Loucy (cell line): ENCODE data around the gene FARSA.
"Not testable (repeated sequence)": the region's sequence is repeated elsewhere in the genome, so short reads cannot be mapped to it uniquely, and the experiment has no call there.

Experiments used
- CTCF ChIP-seq: fragments of 200-600 bp; sonication (generic); conservative IDR thresholded peaks from 2 replicates; pipeline ENCODE4 v1.5.1; 2014; ENCODE audit warnings: mild to moderate bottlenecking, antibody characterized with exemption, low read length
- EZH2phosphoT487 ChIP-seq: fragments of 200-600 bp; IDR thresholded peaks from 2 replicates; pipeline ENCODE4 v1.6.1; 2018; ENCODE audit warnings: antibody characterized with exemption, mild to moderate bottlenecking, moderate library complexity, borderline replicate concordance

- TF ChIP-seq CTCF, EZH2phosphoT487: not testable (repeated sequence)
Measured at GRCh38 chr19:12957389-12957952, 24.0 kb upstream of the FARSA start.
